GM12878 (cell line): Measurements from ENCODE around the gene RNF175.

Experiments
- GATAD2B ChIP-seq: fragments of 450-650 bp; conservative IDR thresholded peaks from 2 replicates; pipeline ENCODE4 v1.6.1; 2017; ENCODE audit warnings: low read depth, mild to moderate bottlenecking, moderate library complexity
- TAF1 ChIP-seq: IDR thresholded peaks from 2 replicates; pipeline ENCODE4 v1.6.1; 2011; ENCODE audit warnings: mild to moderate bottlenecking, low read depth, low read length, borderline replicate concordance

DNA sequence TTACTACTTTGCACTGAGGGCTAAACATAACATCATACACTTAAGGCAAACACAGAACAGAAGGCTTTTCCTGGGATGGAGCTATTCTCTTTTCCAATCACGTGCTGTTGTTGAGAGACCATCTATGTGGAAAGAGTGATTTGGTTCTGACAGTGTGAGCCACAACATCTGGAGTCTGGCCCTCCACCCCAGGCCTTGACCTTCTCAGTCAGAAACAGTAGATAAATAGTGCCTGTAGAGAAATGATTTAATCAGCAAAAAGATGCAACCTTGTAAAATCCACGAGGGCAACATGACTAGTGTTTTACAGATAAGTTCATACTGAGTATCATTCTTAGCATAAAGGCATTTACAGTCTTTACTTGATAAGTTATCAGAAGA is 39.9 kb upstream of the RNF175 start:
- TF ChIP-seq GATAD2B (no peak), TAF1 (no peak)
